Measurements from ENCODE around the gene TSPO. TPM values are rescaled to one million over a fixed set of nuclear protein-coding genes. Genes with fewer than 3 reads are reported as not detected.
"Not testable (repeated sequence)": the region's sequence is repeated elsewhere in the genome, so short reads cannot be mapped to it uniquely, and the experiment has no call there.

The TSPO gene
- total RNA-seq, 2 experiments from 2014 or later, result 101 to 115 TPM

DNA sequence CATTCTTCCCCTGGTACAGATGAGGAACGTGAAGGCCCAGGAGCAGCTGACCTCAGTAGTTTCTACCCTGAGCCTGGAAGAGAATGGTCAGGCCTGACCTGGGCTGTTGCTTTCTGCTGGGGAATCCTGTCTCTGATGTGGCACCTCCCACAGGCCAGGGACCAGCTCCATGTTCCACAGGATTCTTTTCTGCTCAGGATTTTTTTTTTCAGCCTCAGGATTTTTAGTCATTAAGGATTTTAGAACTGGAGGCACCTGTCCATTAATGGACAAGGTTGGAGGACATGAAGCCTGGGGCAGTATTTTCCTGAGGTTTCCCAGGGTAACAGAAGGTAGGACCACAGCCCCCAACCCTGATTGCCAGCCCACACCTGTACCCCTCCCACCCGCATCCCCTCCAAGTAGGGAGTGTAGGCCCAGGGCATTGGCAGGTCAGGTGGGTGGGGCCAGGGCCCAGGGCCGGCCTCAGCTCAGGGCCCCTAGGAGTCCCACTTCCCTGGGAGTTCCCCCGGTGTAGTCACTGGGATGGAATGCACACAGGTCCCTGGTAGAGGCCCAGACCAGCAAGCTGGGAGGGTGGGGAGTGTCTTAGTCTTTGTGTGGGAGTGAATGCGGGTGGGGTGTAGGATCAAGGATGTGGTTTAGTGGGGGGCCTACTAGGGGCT lies 24.7 kb upstream of the TSPO start:
- DNase-seq, result no peak
- peaks cover 8% of the 10 kb centered on the region for H3K4me1 Mint-ChIP-seq
- no peaks in the 10 kb centered on the region for H3K36me3 Mint-ChIP-seq
- H3K4me3 Mint-ChIP-seq, result no peak overlapping the region
- no peaks in the 10 kb centered on the region for H3K9me3 Mint-ChIP-seq
- no peak overlapping the region for H3K27ac Mint-ChIP-seq
- no peaks in the 10 kb centered on the region for H3K27me3 Mint-ChIP-seq

DNA sequence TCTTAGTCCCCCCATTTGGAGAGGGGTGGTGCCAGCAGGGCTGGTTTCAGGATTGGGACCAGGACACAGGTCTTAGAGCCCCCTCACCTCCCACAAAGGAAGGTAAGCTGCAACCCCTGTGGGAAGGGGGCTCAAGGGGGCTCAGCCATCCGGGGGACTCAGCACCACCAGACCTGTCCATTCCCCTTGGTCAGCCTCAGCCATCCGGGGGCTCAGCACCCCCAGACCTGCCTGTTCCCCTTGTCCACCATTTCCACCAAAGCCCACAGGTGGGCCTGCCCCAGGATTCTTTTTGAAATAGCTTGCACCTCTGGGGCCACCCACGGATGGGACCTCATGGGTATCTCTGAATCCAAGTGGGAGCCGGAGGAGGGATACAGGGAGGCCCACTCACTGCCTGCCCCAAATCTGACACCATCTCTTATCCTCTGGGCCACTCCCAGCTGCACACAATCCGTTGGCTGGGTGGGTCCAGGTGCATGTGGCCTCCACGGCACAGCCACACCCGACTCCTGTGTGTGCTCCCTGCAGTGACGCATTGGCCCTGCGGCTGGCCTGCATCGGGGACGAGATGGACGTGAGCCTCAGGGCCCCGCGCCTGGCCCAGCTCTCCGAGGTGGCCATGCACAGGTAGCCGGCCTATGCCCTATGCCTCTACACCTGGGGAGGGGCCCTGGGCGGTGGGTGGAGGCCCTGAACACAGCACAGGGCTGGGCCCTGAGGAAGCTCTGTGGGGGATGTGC lies 24.0 kb upstream of the TSPO start:
- no peaks in the 10 kb centered on the region for H3K27me3 Mint-ChIP-seq

DNA sequence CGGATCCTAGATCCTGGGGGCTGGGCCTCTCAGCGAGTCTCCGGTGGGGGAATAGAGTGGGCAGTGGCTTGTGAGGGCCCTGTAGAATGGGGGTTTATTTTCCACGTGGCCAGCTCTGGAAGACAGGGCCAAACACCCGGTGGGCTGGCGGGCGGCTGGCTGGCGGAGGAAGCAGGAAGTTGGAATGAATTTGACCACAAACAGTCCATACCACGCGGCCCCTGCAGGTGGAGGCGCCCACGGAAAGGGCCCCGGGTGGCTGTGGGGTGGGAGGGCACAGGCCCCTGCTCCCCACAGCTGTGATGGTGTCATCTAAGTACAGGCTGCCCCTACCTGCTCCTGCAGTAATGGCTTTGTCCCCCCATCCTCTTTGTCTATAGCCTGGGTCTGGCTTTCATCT lies 23.2 kb upstream of the TSPO start:
- H3K9me3 Mint-ChIP-seq, result no peaks in the 10 kb centered on the region
- H3K27ac Mint-ChIP-seq, result peak overlapping the region; percentile 25
- peaks cover 2% of the 10 kb centered on the region for H3K36me3 Mint-ChIP-seq
- H3K4me1 Mint-ChIP-seq, result peaks cover 8% of the 10 kb centered on the region
- no peak overlapping the region for H3K4me3 Mint-ChIP-seq
- DNase-seq, result no peak
- no peaks in the 10 kb centered on the region for H3K27me3 Mint-ChIP-seq

More for the DNA sequence above, 24.0 kb upstream of the TSPO start:
- DNase-seq, result no peak
- Mint-ChIP-seq H3K27ac (no peak overlapping the region), H3K36me3 (peaks cover 2% of the 10 kb centered on the region), H3K9me3 (no peaks in the 10 kb centered on the region), H3K4me3 (no peak overlapping the region), H3K4me1 (peaks cover 8% of the 10 kb centered on the region)

DNA sequence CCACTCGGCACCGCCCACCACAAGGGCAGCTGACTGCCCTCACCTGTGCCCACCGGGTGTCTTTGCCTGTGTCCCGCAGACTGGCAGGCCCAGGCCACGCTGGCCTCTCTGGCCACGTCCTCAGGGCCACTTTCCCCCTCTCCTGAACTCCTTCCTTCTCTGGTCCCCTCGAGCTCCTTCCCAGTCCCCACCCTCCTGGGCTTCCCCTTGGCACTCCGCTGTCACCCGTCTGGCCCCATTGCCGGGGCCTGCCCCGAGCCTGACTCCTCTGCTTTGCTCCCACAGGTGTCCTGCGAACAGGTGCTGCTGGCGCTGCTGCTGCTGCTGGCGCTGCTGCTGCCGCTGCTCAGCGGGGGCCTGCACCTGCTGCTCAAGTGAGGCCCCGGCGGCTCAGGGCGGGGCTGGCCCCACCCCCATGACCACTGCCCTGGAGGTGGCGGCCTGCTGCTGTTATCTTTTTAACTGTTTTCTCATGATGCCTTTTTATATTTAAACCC lies 22.4 kb upstream of the TSPO start:
- Mint-ChIP-seq H3K4me1 (peaks cover 8% of the 10 kb centered on the region), H3K9me3 (no peaks in the 10 kb centered on the region), H3K4me3 (no peak overlapping the region), H3K27me3 (no peaks in the 10 kb centered on the region), H3K27ac (no peak overlapping the region), H3K36me3 (peaks cover 5% of the 10 kb centered on the region)
- no peak for DNase-seq

DNA sequence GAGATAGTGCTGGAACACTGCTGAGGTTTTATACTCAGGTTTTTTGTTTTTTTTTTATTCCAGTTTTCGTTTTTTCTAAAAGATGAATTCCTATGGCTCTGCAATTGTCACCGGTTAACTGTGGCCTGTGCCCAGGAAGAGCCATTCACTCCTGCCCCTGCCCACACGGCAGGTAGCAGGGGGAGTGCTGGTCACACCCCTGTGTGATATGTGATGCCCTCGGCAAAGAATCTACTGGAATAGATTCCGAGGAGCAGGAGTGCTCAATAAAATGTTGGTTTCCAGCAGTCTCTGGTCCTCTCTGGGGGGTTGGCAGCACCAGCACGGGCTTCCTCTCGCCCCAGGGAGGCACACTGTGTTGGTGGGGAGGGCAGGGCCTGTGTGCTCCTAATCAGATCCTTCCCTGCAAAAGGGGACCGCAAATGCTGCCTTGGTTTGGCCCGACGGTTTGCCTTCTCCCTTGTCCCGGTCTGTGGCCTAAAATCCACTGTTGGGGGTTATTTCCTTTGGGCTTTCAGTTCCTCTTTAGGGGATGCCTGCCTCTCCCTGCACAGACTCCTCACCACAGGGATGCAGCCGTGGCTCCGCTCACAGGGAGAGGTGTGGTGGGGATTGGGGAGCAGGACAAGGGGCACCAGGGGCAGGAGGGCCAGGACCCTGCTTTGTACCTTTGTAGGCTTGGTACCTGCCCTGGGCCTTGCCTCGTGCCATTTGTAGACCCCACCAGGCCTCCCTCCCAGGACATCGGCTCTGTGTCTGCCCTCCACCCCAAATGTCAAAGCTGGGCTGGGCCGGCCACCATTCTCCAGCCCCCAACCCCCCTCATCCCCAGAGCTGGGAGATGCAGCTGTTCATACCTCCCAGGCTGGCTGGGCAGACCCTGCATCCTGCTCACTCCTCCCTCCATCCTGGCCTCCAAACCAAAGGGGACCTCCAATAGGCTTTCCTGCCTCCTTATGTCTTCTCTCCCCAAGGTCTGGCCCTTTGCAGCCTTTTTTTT lies 21.6 kb upstream of the TSPO start:
- H3K4me1 Mint-ChIP-seq, result peaks cover 8% of the 10 kb centered on the region
- H3K27ac Mint-ChIP-seq, result no peak overlapping the region
- no peaks in the 10 kb centered on the region for H3K27me3 Mint-ChIP-seq
- no peak overlapping the region for H3K4me3 Mint-ChIP-seq
- H3K36me3 Mint-ChIP-seq, result peaks cover 6% of the 10 kb centered on the region
- no peak for DNase-seq
- H3K9me3 Mint-ChIP-seq, result no peaks in the 10 kb centered on the region

DNA sequence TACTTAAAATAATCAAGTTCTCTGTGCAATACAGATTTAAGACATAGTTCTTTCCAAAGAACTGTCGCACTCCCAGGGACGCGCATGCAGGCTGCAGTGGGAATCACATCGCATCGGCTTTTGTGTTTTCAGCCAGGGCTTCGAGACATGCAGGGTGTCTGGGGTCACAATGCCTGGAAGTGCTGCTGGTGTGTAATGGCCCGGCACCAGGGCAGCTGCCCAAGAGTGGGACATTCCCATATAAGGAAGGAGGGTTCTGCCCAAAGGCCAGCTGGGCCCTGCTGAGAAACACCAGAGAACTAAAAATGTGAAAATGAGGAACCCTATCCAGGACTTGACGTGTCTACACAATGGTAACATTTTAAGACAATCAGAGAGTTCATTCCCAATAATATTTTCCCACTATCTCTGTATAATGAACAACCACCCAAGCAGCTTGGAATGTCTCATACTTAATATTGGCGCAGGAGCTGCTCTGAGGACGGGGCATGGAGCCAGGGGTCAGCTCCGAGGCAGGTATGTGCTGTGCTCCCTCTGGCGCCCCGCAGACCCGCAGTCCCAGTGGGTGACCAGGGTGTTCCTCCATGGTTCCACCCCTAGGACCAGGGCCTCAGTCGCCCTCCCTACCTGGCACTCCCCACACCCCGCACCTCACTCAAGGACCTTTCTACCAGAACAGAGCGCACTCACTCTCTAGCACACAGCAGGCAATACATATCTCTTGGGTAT lies 19.4 kb upstream of the TSPO start:
- DNase-seq, result no peak
- no peak overlapping the region for H3K4me3 Mint-ChIP-seq
- H3K27me3 Mint-ChIP-seq, result no peaks in the 10 kb centered on the region
- H3K4me1 Mint-ChIP-seq, result peaks cover 7% of the 10 kb centered on the region
- H3K9me3 Mint-ChIP-seq, result no peaks in the 10 kb centered on the region
- no peak overlapping the region for H3K27ac Mint-ChIP-seq
- H3K36me3 Mint-ChIP-seq, result peaks cover 13% of the 10 kb centered on the region

DNA sequence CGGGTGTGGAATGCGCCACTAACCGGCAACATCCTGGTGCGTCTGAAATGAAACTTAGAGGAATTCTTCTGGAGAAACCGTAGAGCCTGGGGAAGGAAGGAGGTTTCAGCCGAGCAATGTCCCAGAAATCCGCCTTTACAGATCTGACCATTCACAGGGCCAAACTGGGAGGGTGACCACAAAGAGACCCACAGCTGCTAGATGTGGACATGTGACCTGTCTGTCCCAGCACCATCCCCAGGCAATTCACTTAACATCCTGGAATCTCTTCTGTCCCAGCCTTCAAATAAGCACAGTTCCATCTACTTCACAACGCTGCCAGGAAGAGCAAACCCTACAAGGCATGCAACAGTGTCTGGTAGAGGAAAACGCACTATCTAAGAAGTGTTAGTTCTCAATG lies 18.0 kb upstream of the TSPO start:
- peaks cover 19% of the 10 kb centered on the region for H3K36me3 Mint-ChIP-seq
- H3K27ac Mint-ChIP-seq, result no peak overlapping the region
- H3K4me3 Mint-ChIP-seq, result no peak overlapping the region

DNA sequence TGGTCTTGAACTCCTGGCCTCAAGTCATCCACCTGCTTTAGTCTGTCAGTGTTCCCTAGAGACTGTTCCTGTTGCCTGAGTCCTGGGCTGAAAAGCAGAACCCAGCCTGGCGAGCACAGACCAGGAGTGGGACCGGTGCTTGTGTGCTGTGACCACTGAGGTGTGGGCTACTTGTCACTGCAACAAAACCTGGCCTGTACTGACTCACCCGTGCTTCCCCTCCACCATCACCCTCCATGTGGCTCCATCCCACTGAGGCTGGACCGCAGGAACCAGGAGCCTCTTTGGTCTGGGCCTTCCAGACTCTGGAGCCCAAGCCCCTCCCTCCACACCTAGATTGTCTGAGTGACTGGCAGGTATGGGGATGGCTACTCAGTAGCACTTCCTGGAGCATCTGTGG lies 16.8 kb upstream of the TSPO start:
- H3K27ac Mint-ChIP-seq, result no peak overlapping the region
- no peaks in the 10 kb centered on the region for H3K27me3 Mint-ChIP-seq
- H3K4me3 Mint-ChIP-seq, result no peak overlapping the region
- peaks cover 21% of the 10 kb centered on the region for H3K36me3 Mint-ChIP-seq
- no peaks in the 10 kb centered on the region for H3K9me3 Mint-ChIP-seq
- DNase-seq, result no peak
- no peaks in the 10 kb centered on the region for H3K4me1 Mint-ChIP-seq

More for the DNA sequence above, 18.0 kb upstream of the TSPO start:
- Mint-ChIP-seq H3K4me1 (peaks cover 3% of the 10 kb centered on the region), H3K27me3 (no peaks in the 10 kb centered on the region), H3K9me3 (no peaks in the 10 kb centered on the region)
- DNase-seq, result no peak

DNA sequence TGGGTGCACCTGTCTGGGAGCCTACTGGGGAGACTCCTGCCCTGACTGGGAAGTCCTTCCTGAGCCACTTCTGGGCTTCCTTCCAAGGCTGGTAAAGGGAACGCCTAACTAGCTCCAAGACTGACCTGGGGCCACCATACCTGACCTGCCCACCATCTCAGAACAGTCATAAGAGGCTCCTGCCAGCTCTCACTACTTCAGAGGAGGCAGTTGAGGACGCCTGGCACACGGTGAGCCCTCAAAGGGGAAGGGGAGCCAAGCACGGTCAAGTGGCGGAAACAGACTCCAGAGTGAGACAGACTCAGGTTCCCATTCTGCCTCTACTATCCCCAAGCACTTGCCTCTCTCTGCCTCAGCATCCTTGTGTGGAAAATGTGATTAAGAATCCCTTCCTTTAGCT lies 15.8 kb upstream of the TSPO start:
- Mint-ChIP-seq H3K27ac (no peak overlapping the region), H3K36me3 (peaks cover 21% of the 10 kb centered on the region), H3K27me3 (no peaks in the 10 kb centered on the region), H3K9me3 (no peaks in the 10 kb centered on the region), H3K4me1 (no peaks in the 10 kb centered on the region), H3K4me3 (no peak overlapping the region)
- no peak for DNase-seq

DNA sequence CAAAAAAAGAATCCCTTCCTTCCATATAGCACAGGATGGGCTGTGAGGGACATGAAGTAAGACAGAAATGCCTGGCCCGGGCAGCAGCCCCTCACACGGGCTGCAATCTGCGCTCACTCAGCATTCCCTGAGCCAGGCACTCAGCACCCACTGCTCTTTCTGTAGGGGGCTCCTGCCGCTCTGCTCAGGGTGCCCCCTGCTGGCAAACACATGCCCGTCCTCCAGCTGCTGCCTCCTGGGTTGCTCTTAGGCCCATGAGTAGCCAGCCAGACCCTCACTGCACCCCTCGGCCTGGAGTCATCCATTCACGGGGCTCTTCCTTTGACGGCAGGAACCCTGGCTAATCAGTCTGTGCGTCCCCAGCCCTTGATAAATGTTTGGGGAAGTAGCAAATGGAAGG lies 15.1 kb upstream of the TSPO start:
- H3K27ac Mint-ChIP-seq, result no peak overlapping the region
- H3K9me3 Mint-ChIP-seq, result no peaks in the 10 kb centered on the region
- H3K27me3 Mint-ChIP-seq, result no peaks in the 10 kb centered on the region
- peaks cover 26% of the 10 kb centered on the region for H3K36me3 Mint-ChIP-seq
- H3K4me1 Mint-ChIP-seq, result peaks cover 4% of the 10 kb centered on the region
- DNase-seq, result peak; percentile 43
- H3K4me3 Mint-ChIP-seq, result no peak overlapping the region

DNA sequence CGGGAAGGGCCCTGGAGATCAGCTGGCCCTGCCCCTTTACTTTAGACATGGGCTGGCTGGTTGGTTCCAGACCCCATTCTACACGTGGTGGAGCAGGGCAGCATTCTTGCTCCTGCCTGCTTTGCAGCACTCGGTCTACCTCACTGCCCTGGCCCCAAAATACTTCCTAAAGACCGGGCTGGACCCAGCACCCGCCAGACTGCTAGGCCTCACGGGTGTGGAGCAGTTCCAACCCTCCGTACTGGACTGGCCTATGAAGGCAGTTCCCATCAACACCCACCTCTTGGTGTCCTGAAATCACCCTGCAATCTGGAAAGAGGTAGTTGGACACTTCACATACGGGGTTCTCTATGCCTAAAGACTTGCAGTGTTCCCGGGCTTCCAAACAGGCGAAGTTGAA lies 14.6 kb upstream of the TSPO start:
- no peak for DNase-seq
- Mint-ChIP-seq H3K27me3 (no peaks in the 10 kb centered on the region), H3K27ac (no peak overlapping the region), H3K4me1 (peaks cover 7% of the 10 kb centered on the region), H3K36me3 (peaks cover 27% of the 10 kb centered on the region), H3K4me3 (no peak overlapping the region), H3K9me3 (no peaks in the 10 kb centered on the region)

DNA sequence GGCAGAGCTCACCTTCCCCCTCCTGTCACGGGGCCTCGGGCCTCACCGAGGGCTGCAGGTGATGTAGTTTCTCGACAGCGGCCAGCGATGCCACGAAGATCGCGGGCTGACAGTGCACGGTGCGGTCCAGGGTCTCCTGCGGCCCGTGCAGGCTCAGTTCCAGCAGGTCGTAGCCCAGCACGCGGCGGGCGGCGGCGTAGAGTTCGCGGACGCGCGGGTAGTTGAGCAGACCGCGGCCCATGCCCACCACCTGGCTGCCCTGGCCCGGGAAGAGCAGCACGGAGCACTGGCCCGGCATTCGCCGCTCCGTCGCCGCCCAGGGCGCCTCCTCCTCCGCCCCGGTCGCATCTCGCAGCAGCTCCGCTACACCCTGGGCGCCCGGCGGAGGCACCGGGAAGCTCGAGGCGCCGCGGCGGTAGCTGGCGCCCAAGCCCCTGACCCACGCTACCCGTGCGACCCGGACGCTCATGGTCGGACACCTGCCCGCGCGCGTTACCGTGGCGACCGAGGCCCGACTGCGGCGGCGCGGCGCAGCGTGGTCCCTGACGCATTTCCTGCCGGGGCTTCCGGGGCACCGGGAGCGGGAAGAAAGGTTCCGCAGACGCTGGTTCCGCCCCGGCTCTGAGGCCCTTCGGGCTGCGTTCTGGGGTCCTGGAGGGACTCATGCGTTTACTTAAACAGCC lies 8.3 kb upstream of the TSPO start, which contains the start of gene MCAT:
Gene MCAT, minus strand, starts transcription at position 519 of the 683 bp plus-strand sequence. Its CDS starts 50 bp downstream, at position 469.
- peak within 1 kb of the TSS; percentile 87 for H3K4me3 Mint-ChIP-seq
- no peaks in the 10 kb centered on the region for H3K9me3 Mint-ChIP-seq

DNA sequence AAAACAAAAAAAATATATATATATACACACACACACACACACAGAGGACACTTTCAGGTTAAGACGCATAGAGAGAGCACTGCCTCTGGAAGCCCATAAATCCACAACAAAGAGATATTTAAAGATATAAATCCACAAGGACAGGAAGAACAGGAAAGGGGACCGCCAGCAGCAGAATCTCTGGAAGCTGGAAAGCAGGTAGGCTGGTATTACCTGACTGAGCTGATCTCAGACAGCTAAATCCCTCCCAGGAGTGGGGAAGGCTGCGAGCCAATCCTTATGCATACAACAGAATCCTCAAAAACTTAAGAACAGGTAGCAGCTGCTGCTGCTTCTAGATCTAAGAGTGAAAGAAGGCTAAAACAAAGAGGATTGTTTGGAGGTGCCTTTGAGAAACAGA lies 6.4 kb upstream of the TSPO start:
- H3K9me3 Mint-ChIP-seq, result no peaks in the 10 kb centered on the region
- H3K27me3 Mint-ChIP-seq, result no peaks in the 10 kb centered on the region
- no peak overlapping the region for H3K27ac Mint-ChIP-seq
- peaks cover 7% of the 10 kb centered on the region for H3K36me3 Mint-ChIP-seq
- no peak for DNase-seq
- H3K4me3 Mint-ChIP-seq, result no peak overlapping the region
- peaks cover 22% of the 10 kb centered on the region for H3K4me1 Mint-ChIP-seq

More for the DNA sequence above, 8.3 kb upstream of the TSPO start, which contains the start of gene MCAT:
- Mint-ChIP-seq H3K27ac (peak within 1 kb of the TSS; percentile 90), H3K4me1 (peaks cover 22% of the 10 kb centered on the region), H3K27me3 (no peaks in the 10 kb centered on the region), H3K36me3 (peaks cover 12% of the 10 kb centered on the region)
- peak; percentile 89 for DNase-seq

DNA sequence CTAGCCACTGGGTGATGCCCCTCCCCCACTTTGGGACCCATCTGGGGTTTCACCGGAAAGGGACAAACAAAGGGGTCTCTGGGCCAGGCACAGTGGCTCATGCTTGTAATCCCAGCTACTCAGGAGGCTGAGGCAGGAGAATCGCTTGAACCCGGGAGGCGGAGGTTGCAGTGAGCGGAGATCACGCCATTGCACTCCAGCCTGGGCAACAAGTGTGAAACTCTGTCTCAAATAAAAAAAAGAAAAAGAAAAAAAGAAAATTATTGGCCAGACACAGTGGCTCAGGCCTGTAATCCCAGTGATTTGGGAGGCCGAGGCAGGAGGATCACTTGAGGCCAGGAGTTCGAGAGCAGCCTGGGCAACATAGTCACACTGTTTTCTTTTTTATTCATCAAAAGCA lies 6.0 kb upstream of the TSPO start:
- H3K9me3 Mint-ChIP-seq, H3K27ac Mint-ChIP-seq, DNase-seq, H3K4me3 Mint-ChIP-seq, H3K27me3 Mint-ChIP-seq, H3K36me3 Mint-ChIP-seq: not testable (repeated sequence)
- peaks cover 22% of the 10 kb centered on the region for H3K4me1 Mint-ChIP-seq
